D721Med (cell line): ENCODE results near the gene NELFA.

Experiments used
- DNase-seq: peaks from one replicate; pipeline ENCODE4 v3.0.0; 2011; ENCODE audit warnings: low spot score; ENCODE audit not compliant: insufficient read length
- FAIRE-seq: peaks from 2 replicates; lab custom pipeline; 2011; peaks lifted over from hg19 to GRCh38; lab: Jason Lieb, UNC
- TF ChIP-seq, protein P1 (sequence below): IDR thresholded peaks from 2 replicates; pipeline ENCODE4 v1.5.1; 2012; ENCODE audit warnings: mild to moderate bottlenecking, control low read depth; ENCODE audit not compliant: insufficient read depth; ENCODE audit errors: missing control alignments

NELFA gene

DNA sequence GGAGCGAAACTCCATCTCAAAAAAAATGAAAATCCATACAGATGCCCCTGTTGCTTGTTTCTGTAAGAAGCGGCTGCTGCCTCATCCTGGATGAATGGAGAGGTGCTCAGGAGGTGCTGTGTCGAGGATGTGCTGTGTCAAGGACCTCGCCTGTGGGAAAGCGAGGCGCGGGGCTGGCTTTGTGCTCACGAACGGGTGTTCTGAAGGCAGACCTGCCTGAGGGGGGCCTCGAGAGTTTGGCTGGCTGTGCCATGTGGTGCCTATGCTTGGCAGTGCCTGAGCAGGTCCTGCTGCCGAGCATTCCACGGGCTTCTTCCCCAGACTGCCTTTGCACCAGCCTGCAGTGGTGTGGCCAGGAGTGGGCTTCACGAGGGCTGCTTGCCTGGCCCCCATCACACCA is 76.0 kb downstream of the NELFA start:
- DNase-seq (no peak), FAIRE-seq (no peak)
- TF ChIP-seq, protein P1, sequence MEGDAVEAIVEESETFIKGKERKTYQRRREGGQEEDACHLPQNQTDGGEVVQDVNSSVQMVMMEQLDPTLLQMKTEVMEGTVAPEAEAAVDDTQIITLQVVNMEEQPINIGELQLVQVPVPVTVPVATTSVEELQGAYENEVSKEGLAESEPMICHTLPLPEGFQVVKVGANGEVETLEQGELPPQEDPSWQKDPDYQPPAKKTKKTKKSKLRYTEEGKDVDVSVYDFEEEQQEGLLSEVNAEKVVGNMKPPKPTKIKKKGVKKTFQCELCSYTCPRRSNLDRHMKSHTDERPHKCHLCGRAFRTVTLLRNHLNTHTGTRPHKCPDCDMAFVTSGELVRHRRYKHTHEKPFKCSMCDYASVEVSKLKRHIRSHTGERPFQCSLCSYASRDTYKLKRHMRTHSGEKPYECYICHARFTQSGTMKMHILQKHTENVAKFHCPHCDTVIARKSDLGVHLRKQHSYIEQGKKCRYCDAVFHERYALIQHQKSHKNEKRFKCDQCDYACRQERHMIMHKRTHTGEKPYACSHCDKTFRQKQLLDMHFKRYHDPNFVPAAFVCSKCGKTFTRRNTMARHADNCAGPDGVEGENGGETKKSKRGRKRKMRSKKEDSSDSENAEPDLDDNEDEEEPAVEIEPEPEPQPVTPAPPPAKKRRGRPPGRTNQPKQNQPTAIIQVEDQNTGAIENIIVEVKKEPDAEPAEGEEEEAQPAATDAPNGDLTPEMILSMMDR, result no peak
